Mesodermal cell (in vitro differentiated cells): Measurements from ENCODE around the gene DNLZ.

Experiments used
- H3K27ac ChIP-seq: 2 replicates; pipeline ENCODE4 v1.7.0; 2013; ENCODE audit warnings: mild to moderate bottlenecking, low read depth, low read length, moderate library complexity; ENCODE audit not compliant: severe bottlenecking
- H3K36me3 ChIP-seq: 2 replicates; pipeline ENCODE4 v1.7.1; 2013; ENCODE audit warnings: mild to moderate bottlenecking, low read length, moderate library complexity; ENCODE audit not compliant: control insufficient read depth, insufficient read depth
- H3K4me1 ChIP-seq: one replicate; pipeline ENCODE4 v1.7.1; 2013; ENCODE audit warnings: mild to moderate bottlenecking, low read length; ENCODE audit not compliant: insufficient read depth, control insufficient read depth, poor library complexity, severe bottlenecking
- H3K4me3 ChIP-seq: 2 replicates; pipeline ENCODE4 v1.7.0; 2013; ENCODE audit warnings: low read length, control low read depth, mild to moderate bottlenecking; ENCODE audit not compliant: insufficient read depth, poor library complexity, severe bottlenecking; ENCODE audit errors: extremely low read depth
- H3K9me3 ChIP-seq: 2 replicates; pipeline ENCODE4 v1.7.1; 2013; ENCODE audit warnings: mild to moderate bottlenecking, low read length, moderate library complexity; ENCODE audit not compliant: control insufficient read depth
- WGBS, 2 experiments: methylation state at CpG; one replicate each; pipeline ENCODE4 v1.1.5; 2013; ENCODE audit warnings: missing lambda C conversion rate in 2 of 2; ENCODE audit not compliant: insufficient coverage in 2 of 2; 5-methylcytosine and 5-hydroxymethylcytosine counted together

The DNLZ gene

DNA sequence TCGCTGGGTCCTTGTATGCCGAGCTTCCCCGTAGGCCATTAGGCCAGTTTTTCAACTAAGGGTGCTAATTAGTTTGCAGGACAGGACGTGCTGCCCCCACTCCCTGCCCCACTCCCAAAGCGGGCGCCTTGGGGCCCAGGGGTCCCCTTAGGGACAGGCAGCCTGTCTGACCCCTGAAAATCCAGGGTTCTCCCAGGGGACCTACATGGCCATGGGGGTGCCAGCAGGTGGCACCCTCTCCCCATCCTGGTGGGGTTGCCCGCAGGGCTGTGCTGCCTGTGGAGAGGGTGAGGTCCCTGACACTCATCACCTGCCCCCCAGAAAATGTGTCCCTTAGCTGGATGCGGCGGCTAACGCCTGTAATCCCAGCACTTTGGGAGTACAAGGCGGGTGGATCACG lies 51.1 kb downstream of the DNLZ start:
- peaks cover 19% of the 10 kb centered on the region for H3K9me3 ChIP-seq
- no peak overlapping the region for H3K27ac ChIP-seq
- peaks cover 3% of the 10 kb centered on the region for H3K4me1 ChIP-seq
- H3K4me3 ChIP-seq: no peak overlapping the region
- no peaks in the 10 kb centered on the region for H3K36me3 ChIP-seq
- 73 to 88% methylated on average over 5 to 11 of the region's 12 CpGs for WGBS, 2 experiments

DNA sequence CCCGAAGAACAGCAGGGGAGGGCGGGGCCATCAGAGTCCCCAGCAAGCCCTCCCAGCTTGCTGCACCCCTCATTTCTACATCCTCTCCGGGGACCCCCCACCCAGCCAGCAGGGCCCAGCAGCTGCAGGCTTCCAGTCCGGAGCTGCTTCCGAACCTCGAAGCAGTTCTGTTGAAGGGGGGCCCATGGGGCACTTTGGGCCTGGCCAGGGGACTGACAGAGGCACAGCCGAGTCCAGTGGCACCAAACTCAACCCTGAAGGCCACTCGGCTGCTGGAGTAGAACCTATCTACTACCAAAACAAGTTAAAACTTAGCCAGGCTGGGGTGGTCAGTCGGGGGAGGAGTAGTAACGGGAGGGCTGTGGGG lies 51.6 kb downstream of the DNLZ start:
- peaks cover 19% of the 10 kb centered on the region for H3K9me3 ChIP-seq
- 72 to 100% methylated on average over 1 to 7 of the region's 10 CpGs for WGBS, 2 experiments
- no peak overlapping the region for H3K27ac ChIP-seq
- peaks cover 3% of the 10 kb centered on the region for H3K4me1 ChIP-seq
- H3K36me3 ChIP-seq: no peaks in the 10 kb centered on the region
- H3K4me3 ChIP-seq: no peak overlapping the region

DNA sequence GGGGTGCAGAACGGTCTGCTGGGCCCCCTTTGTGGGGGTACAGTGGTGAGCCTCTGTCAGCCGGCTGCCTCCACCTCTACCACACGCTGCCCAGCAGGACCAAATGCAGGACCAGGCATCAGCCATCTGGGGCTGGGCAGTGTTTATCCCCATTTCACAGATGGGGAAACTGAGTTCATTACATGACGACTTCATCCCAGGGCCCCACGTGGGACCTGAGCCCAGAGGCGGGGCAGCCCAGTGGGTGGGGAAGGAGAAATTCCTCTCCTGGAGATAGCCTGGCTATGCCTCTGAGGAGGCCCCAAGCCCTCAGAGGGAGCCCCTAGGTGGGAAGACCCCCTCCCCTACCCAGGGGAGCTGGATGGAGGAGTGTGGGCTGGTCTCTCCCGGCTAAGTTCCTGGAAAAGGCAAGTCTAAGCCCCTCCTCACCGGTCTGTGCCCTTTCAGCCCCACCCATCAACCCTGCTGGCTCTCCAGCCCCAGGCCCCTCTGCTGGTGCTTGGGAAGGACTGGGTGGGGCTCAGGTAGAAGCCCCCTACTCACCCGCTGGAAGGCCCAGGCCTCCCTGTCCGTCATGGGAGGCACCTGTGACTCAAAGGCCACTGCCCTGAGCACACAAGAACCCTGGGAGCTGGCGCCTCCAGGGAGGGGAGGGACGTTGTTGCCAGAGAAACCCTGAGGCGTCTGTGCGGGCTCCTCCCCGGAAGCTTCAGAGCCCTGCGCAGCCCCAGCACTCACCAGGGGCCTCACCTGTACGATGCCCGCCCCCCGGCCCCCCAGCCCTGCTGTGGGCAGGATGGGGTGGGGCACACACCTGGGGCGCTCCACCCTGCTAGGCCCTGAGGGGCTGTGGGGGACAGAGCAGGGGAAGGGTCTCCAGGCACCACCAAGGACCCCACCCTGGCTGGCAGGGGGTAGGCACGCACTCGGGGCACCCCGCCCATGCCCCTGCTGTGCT lies 52.2 kb downstream of the DNLZ start:
- WGBS, 2 experiments: 70 to 72% methylated on average over 10 of the region's 23 CpGs
- no peak overlapping the region for H3K27ac ChIP-seq
- no peak overlapping the region for H3K4me3 ChIP-seq

DNA sequence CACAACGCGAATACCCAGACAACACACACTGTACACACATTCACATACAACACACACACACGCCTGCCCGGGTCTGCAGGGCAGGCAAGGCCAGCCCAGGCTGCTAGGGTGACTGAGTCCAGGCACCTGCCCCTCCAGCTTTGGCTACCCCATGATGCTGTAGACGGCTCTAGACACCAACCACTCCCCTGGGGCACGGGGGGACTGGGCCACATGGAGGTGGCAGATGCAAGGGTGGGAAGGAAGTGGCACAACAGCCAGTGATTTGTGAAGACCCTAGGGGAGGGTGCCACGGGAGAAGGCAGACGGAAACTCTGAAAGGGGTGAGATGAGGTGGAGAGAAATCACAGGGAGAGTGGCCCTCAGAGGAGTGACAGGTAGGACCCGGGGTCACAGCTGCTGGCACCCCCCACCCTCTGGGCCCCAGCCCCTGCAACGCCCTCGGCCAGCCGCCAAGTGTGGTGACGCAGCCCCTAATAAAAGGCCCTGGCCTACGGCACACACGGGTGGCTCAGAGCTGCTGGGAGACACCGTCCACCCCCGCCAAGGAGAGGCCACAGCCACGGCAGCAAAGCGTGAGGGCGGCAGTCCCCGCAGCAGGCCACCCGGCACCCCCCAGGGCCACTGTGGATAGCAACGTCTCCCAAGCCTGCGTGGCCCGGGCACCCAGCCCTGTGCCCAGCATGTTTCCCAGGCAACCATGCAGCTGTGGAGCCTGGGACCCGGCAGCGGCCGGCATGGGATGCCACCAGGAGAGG lies 53.1 kb downstream of the DNLZ start:
- H3K27ac ChIP-seq: no peak overlapping the region
- peaks cover 12% of the 10 kb centered on the region for H3K9me3 ChIP-seq
- 89 to 91% methylated on average over 23 to 26 of the region's 28 CpGs for WGBS, 2 experiments
- H3K4me1 ChIP-seq: peaks cover 3% of the 10 kb centered on the region
- no peak overlapping the region for H3K4me3 ChIP-seq
- no peaks in the 10 kb centered on the region for H3K36me3 ChIP-seq

More for the DNA sequence above, 52.2 kb downstream of the DNLZ start:
- H3K9me3 ChIP-seq: peaks cover 19% of the 10 kb centered on the region
- H3K4me1 ChIP-seq: peaks cover 3% of the 10 kb centered on the region
- H3K36me3 ChIP-seq: no peaks in the 10 kb centered on the region

DNA sequence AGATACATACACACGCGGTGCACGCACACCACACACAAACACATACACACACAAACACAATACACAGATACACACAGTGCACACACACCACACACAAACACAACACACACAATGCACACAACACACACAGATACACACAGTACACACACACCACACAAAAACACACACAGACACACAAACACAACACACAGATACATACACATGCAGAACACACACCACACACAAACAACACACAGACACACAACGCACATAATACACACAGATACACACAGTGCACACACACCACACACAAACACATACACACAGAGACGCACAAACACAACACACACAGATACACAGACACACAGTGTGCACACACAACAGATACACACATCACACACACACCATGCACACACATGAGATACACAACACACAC lies 53.7 kb downstream of the DNLZ start:
- 89 to 91% methylated on average over 5 of the region's 5 CpGs for WGBS, 2 experiments
- peaks cover 3% of the 10 kb centered on the region for H3K4me1 ChIP-seq
- H3K36me3 ChIP-seq: no peaks in the 10 kb centered on the region
- H3K4me3 ChIP-seq: no peak overlapping the region
- no peak overlapping the region for H3K27ac ChIP-seq
- peaks cover 6% of the 10 kb centered on the region for H3K9me3 ChIP-seq
